Endothelial cell of umbilical vein (primary cell): Measurements from ENCODE around the gene PAQR8. TPM values are rescaled to one million over a fixed set of nuclear protein-coding genes. Genes with fewer than 3 reads are reported as not detected.

Experiments used
- BruUV-seq: library from RNA; stranded (reverse); fragments of 400-500 nt; replicated peaks from 2 replicates; lab custom pipeline; 2021; lab: Mats Ljungman, UMichigan
- CTCF ChIA-PET: fragments of 300-600, 350-600 bp; sonication (Branson Sonifier 250); formaldehyde crosslinking; loops from one replicate; lab custom pipeline; 2021; ENCODE audit warnings: antibody characterized with exemption, inconsistent platforms; lab: Charles Lee
- POLR2A ChIA-PET: fragments of 300-600, 350-600 bp; sonication (Branson Sonifier 250); formaldehyde crosslinking; loops from one replicate; lab custom pipeline; 2021; ENCODE audit warnings: antibody characterized with exemption, inconsistent platforms; lab: Charles Lee
- DNase-seq: peaks from one replicate; pipeline ENCODE4 v3.0.0-alpha.2; 2011; ENCODE audit warnings: low read depth, low spot score
- FAIRE-seq: peaks from 2 replicates; lab custom pipeline; 2011; peaks lifted over from hg19 to GRCh38; lab: Jason Lieb, UNC
- H2AFZ ChIP-seq: 2 replicates; pipeline ENCODE4 v1.6.0; 2012; ENCODE audit warnings: low read depth, low read length, control low read depth, inconsistent platforms
- H3K27ac ChIP-seq: 2 replicates; pipeline ENCODE4 v1.5.1; 2011; ENCODE audit warnings: low read depth, mild to moderate bottlenecking, control low read depth, low read length, moderate library complexity; ENCODE audit not compliant: insufficient read depth
- H3K27me3 ChIP-seq, 2 experiments: 2 replicates each; pipeline versions ENCODE4 v1.6.0 to v1.6.1; 2011; ENCODE audit warnings: low read length in 2 of 2, mixed read lengths in 1 of 2; ENCODE audit not compliant: control insufficient read depth in 2 of 2, insufficient read depth in 2 of 2
- H3K36me3 ChIP-seq, 2 experiments: 2 replicates in 1 of 2; 3 replicates in 1 of 2; pipeline ENCODE4 v1.5.1; 2011; ENCODE audit warnings: low read length in 2 of 2, mild to moderate bottlenecking in 1 of 2, moderate library complexity in 1 of 2; ENCODE audit not compliant: control insufficient read depth in 2 of 2, insufficient read depth in 2 of 2; ENCODE audit errors: extremely low read depth in 1 of 2
- H3K4me1 ChIP-seq: 3 replicates; pipeline ENCODE4 v1.5.1; 2011; ENCODE audit warnings: mild to moderate bottlenecking, low read length; ENCODE audit not compliant: control insufficient read depth, insufficient read depth; ENCODE audit errors: extremely low read depth
- H3K4me2 ChIP-seq: 2 replicates; pipeline ENCODE4 v1.6.1; 2011; ENCODE audit warnings: low read length, control low read depth, mixed read lengths; ENCODE audit not compliant: insufficient read depth
- H3K4me3 ChIP-seq, 3 experiments: fragments of 200-600 bp in 1 of 3; sonication (generic), shearing (Covaris generic) in 1 of 3; replicated peaks in 1 of 3; 2 replicates each; pipeline ENCODE4 v1.5.1; 2011 to 2016; ENCODE audit warnings: control low read depth in 3 of 3, low read length in 3 of 3, mild to moderate bottlenecking in 2 of 3, inconsistent platforms in 1 of 3, low read depth in 1 of 3, moderate library complexity in 1 of 3; ENCODE audit not compliant: insufficient read depth in 1 of 3
- H3K79me2 ChIP-seq: 2 replicates; pipeline ENCODE4 v1.6.0; 2012; ENCODE audit warnings: low read length, inconsistent platforms; ENCODE audit not compliant: control insufficient read depth, insufficient read depth
- H3K9ac ChIP-seq: replicated peaks from 2 replicates; pipeline ENCODE3; 2011; ENCODE audit warnings: low read length, control low read depth; ENCODE audit not compliant: insufficient read depth; ENCODE audit errors: extremely low read depth
- H3K9me1 ChIP-seq: replicated peaks from 3 replicates; pipeline ENCODE4 v1.6.0; 2011; ENCODE audit warnings: mild to moderate bottlenecking, low read length; ENCODE audit not compliant: control insufficient read depth, insufficient read depth; ENCODE audit errors: extremely low read depth
- H3K9me3 ChIP-seq: replicated peaks from 2 replicates; pipeline ENCODE4 v1.5.1; 2012; ENCODE audit warnings: low read length, inconsistent platforms; ENCODE audit not compliant: control insufficient read depth, insufficient read depth
- H4K20me1 ChIP-seq: replicated peaks from 2 replicates; pipeline ENCODE3; 2011; ENCODE audit warnings: mild to moderate bottlenecking, low read length; ENCODE audit not compliant: control insufficient read depth, insufficient read depth; ENCODE audit errors: extremely low read depth
- CTCF ChIP-seq, 2 donors: IDR thresholded peaks; 1 replicate in 1 of 2; 2 replicates in 1 of 2; pipeline ENCODE4 v1.5.1; 2011; ENCODE audit warnings: low read length in 2 of 2, mild to moderate bottlenecking in 2 of 2, moderate library complexity in 2 of 2, control low read depth in 1 of 2, inconsistent platforms in 1 of 2, low read depth in 1 of 2; ENCODE audit not compliant: insufficient read depth in 1 of 2; ENCODE audit errors: extremely low read depth in 1 of 2
- EZH2 ChIP-seq: IDR thresholded peaks from 2 replicates; pipeline ENCODE4 v1.6.1; 2012; ENCODE audit warnings: borderline replicate concordance, low read depth, mild to moderate bottlenecking, moderate library complexity, low read length, inconsistent platforms; ENCODE audit not compliant: severe bottlenecking
- FOS ChIP-seq: IDR thresholded peaks from 2 replicates; pipeline ENCODE4 v1.6.1; 2011; ENCODE audit warnings: mild to moderate bottlenecking, low read length, moderate library complexity, borderline replicate concordance; ENCODE audit not compliant: insufficient read depth
- JUN ChIP-seq: IDR thresholded peaks from 2 replicates; pipeline ENCODE4 v1.6.1; 2011; ENCODE audit warnings: borderline replicate concordance, low read depth; ENCODE audit not compliant: insufficient read length, insufficient read depth
- MAX ChIP-seq: IDR thresholded peaks from 2 replicates; pipeline ENCODE4 v1.6.1; 2011; ENCODE audit not compliant: insufficient read depth, insufficient read length
- MYC ChIP-seq: IDR thresholded peaks from one replicate; pipeline ENCODE4 v1.6.1; 2011; ENCODE audit warnings: mild to moderate bottlenecking, low read depth, low read length
- POLR2A ChIP-seq: IDR thresholded peaks from 2 replicates; pipeline ENCODE4 v1.6.1; 2012; ENCODE audit warnings: low read depth, mild to moderate bottlenecking, control low read depth, low read length
- POLR2AphosphoS5 ChIP-seq: IDR thresholded peaks from 2 replicates; pipeline ENCODE4 v1.6.1; 2012; ENCODE audit warnings: low read depth, mild to moderate bottlenecking, control low read depth, low read length, moderate library complexity; ENCODE audit not compliant: insufficient read depth
- dilution Hi-C: fragments of 300-500 bp; cut with MboI; formaldehyde crosslinking; loops from one replicate; pipeline ENCODE4 v1.15.0; 2019; ENCODE audit warnings: low sequenced_read_pairs; ENCODE audit not compliant: extremely low pct_ligation_motif_present
- intact Hi-C: fragments of 100-400 bp; cut with micrococcal nuclease; formaldehyde crosslinking; loops from one replicate; pipeline ENCODE4 v1.10.0; 2022
- polyA plus RNA-seq, 4 experiments: library from polyadenylated mRNA; depleted of rRNA in 3 of 4; stranded (reverse) in 3 of 4; unstranded in 1 of 4; fragments of >200 nt; gene quantifications; 2 replicates each; pipeline versions ENCODE4 v1.2.1 to v1.2.3, GENCODE V29; 2011 to 2012; ENCODE audit warnings: missing spikeins in 1 of 4
- total RNA-seq: library from RNA; stranded (reverse); gene quantifications from 2 replicates; pipeline ENCODE4 v1.2.3, GENCODE V29; 2021

PAQR8 gene
- total and polyA plus RNA-seq, 2 donors (not counting 3 experiments of a cell fraction or from before 2014, with no cell fraction given) = 4.3 to 6.0 TPM

- no peaks in the 10 kb centered on the region for H4K20me1 ChIP-seq
- H3K79me2 ChIP-seq = no peaks in the 10 kb centered on the region
- peak overlapping the region; percentile 88 for H3K27ac ChIP-seq
- H3K4me2 ChIP-seq = peak overlapping the region; percentile 37
- no peak for TF ChIP-seq POLR2A
- peak; percentile 34 for TF ChIP-seq JUN
- TF ChIP-seq MAX = peak; percentile 14
- TF ChIP-seq FOS = peak; percentile 82
- H3K9me1 ChIP-seq = no peaks in the 10 kb centered on the region
- intact Hi-C loops (loop anchor here (1.0 to 10.0 kb wide), 9 partner anchors 75 to 579 kb away; partner anchors contain the start of gene GSTA4), dilution Hi-C loops (loop anchor here (25.0 kb wide), 1 partner anchor 121 kb away; no protein-coding TSS in a partner anchor)
- no peak overlapping the region for H2AFZ ChIP-seq
- no peaks in the 10 kb centered on the region for H3K36me3 ChIP-seq
- peak; percentile 81 for DNase-seq
- no peak overlapping the region for H3K4me3 ChIP-seq
- H3K4me1 ChIP-seq = peaks cover 51% of the 10 kb centered on the region
- H3K9me3 ChIP-seq = no peaks in the 10 kb centered on the region
- BruUV-seq = no TSS peak
- ChIA-PET CTCF (interaction anchor here (0.5 to 6.4 kb wide), 28 partner anchors 8 to 249 kb away, joined by 3 to 55 read pairs (median 4); partner anchors contain the start of gene MCM3), POLR2A (interaction anchor here (0.6 to 1.0 kb wide), 2 partner anchors 74 to 180 kb away, joined by 3 to 4 read pairs; no protein-coding TSS in a partner anchor)
- H3K27me3 ChIP-seq = no peaks in the 10 kb centered on the region
- FAIRE-seq = peak; percentile 86
- peak overlapping the region; percentile 53 for H3K9ac ChIP-seq
These were observed 54.1 kb downstream of the PAQR8 start for GRCh38 chr6:52415917-52416628.

- H3K9ac ChIP-seq = peak overlapping the region; percentile 53
- dilution Hi-C loops = loop anchor here (25.0 kb wide), 1 partner anchor 121 kb away; no protein-coding TSS in a partner anchor
- ChIA-PET CTCF (interaction anchor here (0.6 to 6.4 kb wide), 23 partner anchors 9 to 246 kb away, joined by 3 to 55 read pairs (median 5); partner anchors contain the start of genes MCM3 and TRAM2), POLR2A (interaction anchor here (1.0 kb wide), 1 partner anchor 73 kb away, joined by 3 read pairs; no protein-coding TSS in a partner anchor)
- H3K9me3 ChIP-seq = no peaks in the 10 kb centered on the region
- no peaks in the 10 kb centered on the region for H4K20me1 ChIP-seq
- H3K4me2 ChIP-seq = peak overlapping the region; percentile 37
- no peaks in the 10 kb centered on the region for H3K79me2 ChIP-seq
- no peaks in the 10 kb centered on the region for H3K9me1 ChIP-seq
- no TSS peak for BruUV-seq
- no peak overlapping the region for H2AFZ ChIP-seq
- peak overlapping the region; percentile 88 for H3K27ac ChIP-seq
- H3K36me3 ChIP-seq = no peaks in the 10 kb centered on the region
- no peaks in the 10 kb centered on the region for H3K27me3 ChIP-seq
- peaks cover 54% of the 10 kb centered on the region for H3K4me1 ChIP-seq
- intact Hi-C loops = loop anchor here (1.0 to 10.0 kb wide), 10 partner anchors 74 to 578 kb away; partner anchors contain the start of gene GSTA4
- DNase-seq (peak; percentile 79), FAIRE-seq (peak; percentile 80)
- H3K4me3 ChIP-seq = no peak overlapping the region
- no peak for TF ChIP-seq POLR2A
- TF ChIP-seq MYC = no peak
- TF ChIP-seq FOS = peak; percentile 61
- TF ChIP-seq POLR2AphosphoS5 = peak; percentile 30
- no peak for TF ChIP-seq EZH2
- TF ChIP-seq JUN = peak; percentile 32
- peak; percentile 56 to 60 for TF ChIP-seq CTCF (IDR thresholded peaks at IDR 0.05; ENCODE audit: extremely low read depth in 1 of 2, insufficient read depth in 1 of 2, low read depth in 1 of 2, low read length in 2 of 2)
These were observed 54.7 kb downstream of the PAQR8 start for GRCh38 chr6:52416629-52417151.
